GM12801 (cell line): ENCODE measurements around the gene DSG3.

Experiments used
- TF ChIP-seq, protein P1 (sequence below): IDR thresholded peaks from one replicate; pipeline ENCODE4 v1.5.1; 2011; ENCODE audit warnings: control low read depth; ENCODE audit not compliant: insufficient read length; ENCODE audit errors: extremely low read depth

Gene DSG3

DNA sequence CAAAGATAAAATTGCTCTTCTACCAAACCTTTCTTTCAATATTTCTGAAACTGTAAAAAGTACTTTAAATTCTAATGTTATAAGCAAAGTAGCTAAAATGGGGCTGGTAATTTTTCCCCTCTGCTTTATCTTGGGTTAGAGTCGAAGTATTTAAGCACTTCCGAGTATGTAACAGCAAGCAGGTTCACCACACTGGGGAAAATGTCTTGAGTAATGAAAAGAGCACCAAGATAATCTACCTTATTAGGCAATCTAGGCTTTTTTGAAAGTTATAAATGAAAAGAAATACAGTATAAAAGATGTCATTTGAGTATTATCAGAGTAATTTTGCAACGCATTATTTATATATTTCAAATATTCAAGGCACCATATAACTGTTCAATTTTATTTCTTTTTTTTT, 687 bp upstream of the DSG3 start:
- TF ChIP-seq, protein P1, sequence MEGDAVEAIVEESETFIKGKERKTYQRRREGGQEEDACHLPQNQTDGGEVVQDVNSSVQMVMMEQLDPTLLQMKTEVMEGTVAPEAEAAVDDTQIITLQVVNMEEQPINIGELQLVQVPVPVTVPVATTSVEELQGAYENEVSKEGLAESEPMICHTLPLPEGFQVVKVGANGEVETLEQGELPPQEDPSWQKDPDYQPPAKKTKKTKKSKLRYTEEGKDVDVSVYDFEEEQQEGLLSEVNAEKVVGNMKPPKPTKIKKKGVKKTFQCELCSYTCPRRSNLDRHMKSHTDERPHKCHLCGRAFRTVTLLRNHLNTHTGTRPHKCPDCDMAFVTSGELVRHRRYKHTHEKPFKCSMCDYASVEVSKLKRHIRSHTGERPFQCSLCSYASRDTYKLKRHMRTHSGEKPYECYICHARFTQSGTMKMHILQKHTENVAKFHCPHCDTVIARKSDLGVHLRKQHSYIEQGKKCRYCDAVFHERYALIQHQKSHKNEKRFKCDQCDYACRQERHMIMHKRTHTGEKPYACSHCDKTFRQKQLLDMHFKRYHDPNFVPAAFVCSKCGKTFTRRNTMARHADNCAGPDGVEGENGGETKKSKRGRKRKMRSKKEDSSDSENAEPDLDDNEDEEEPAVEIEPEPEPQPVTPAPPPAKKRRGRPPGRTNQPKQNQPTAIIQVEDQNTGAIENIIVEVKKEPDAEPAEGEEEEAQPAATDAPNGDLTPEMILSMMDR = no peak

DNA sequence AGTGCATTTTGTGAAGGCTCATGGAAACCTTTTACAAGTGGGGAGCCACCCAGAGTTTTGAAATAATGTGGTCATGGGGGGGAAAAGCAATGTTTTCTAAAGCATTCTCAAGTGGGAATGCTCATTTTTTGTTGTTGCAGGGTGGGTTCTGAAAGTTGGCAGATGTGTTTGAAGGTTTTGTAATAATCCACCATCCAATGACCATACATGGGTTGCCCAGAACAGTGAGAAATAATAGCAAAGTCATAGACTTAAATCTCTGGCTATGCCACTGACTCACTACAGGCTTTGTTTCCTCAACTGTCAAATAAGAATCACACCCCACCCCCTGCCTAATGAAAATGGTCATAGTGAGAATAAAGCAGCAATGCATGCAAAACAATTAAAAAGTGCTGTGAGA, 2.9 kb downstream of the DSG3 start:
- TF ChIP-seq, protein P1 = no peak

DNA sequence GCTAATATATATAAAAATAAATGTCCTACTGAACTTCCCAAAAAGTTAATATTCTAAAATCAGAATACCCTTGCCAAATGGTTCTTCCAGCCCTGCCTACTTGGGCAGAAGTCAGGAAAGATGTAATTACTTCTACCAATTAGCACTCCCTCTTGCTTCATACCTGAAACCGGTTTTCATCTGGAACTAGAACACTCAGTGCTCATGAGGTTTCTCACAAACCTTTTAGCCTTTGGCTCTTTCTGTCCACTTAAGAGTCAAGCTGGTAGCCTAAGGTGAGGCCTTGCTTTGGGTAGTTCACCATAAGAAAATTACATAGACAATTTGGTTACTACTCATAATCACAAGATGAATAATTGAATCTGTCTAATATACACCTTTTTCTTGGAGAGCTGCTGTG, 4.1 kb downstream of the DSG3 start:
- TF ChIP-seq, protein P1 = no peak

DNA sequence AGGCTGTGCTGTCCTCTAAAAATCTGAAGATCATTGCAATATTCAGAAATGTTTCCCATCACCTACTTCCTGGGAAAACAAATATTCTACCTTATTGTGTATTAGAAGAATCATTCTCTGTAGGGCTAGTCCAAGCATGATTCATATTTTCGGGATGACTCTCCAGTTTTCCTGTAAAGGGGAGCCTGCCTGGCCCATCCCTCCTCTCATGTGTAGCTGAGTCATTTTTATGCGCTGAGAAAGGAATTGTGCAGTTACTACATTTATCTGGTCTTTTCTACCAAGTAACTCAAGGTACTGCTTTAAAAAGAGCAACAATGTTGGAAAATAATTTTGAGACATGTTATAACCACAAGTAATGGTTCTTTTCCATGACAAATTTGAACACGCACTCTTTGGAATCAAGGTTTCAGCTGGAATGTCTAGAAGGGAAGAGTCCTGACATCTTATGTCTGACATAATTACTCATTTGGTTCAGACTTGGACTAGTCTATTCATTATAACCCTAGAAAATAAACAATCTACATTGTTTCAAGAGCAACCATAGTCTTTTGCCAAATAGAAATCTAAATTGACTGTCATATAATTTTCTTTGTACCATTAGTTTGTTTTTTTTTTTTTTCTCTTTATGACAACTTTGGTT, 6.6 kb downstream of the DSG3 start:
- TF ChIP-seq, protein P1 = no peak

DNA sequence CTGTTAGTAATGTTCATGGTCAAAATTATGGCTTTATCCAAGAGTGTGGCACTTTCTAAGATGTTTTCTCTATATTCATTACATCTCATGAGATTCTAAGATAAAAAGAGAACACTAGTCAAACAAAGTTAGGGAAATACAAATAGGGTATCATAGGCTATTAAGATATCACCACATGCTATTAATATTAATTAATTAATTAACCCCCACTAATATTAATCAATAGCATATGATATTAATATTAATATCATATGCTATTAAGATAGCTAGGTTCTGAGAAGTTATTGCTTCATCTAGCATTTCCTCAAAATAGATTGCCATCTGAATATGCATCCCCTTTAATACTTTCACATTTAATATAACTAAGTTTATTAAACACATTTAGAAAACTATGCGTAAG, 22.1 kb downstream of the DSG3 start:
- TF ChIP-seq, protein P1 = no peak

DNA sequence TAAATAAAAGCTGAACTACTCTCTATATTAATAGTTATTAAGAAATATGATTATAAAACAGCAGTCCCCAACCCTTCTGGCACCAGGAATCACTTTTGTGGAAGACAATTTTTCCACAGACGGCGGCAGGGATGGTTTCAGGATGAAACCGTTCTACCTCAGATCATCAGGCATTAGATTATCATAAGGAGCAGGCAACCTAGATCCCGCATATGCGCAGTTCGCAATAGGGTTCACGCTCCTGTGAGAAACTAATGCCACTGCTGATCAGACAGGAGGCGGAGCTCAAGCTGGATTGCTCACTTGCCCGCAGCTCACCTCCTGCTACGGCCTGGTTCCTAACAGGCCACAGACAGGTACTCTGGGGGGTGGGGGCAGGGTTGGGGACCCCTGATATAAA, 31.1 kb downstream of the DSG3 start:
- TF ChIP-seq, protein P1 = no peak

DNA sequence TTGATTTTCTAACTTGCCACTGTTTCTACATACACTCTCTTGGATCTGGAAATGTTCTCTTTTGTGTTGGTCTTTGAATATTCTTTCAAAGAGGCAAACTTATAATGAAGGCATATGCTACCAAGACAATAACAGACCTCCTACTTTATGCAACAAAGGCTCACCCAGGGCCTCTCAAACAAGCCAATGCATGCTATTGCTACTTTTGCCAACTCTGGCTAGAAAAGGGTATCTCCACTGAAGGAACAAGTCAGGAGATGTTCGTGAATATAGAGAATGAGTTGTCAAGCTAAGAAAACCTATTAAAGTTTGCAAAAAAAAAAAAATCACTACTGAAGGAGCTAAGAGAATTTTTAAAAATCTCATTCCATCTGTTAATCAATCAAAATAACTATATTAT, 34.5 kb downstream of the DSG3 start:
- TF ChIP-seq, protein P1 = no peak
